ENCODE results near the gene APP.

The APP gene

GRCh38 chr21:25977068-25977611 is 193.4 kb downstream of the APP start:
- no peak for DNase-seq (ENCODE audit: low read depth)

GRCh38 chr21:25974964-25975363 is 195.6 kb downstream of the APP start:
- no peak for DNase-seq (ENCODE audit: low read depth)

- DNase-seq (ENCODE audit: low read depth): no peak
Measured at GRCh38 chr21:25970254-25970930, 200.2 kb downstream of the APP start.

GRCh38 chr21:25967901-25968438 is 202.6 kb downstream of the APP start:
- DNase-seq (ENCODE audit: low read depth): no peak

- DNase-seq (ENCODE audit: low read depth): no peak
Measured at GRCh38 chr21:25967181-25967900, 203.2 kb downstream of the APP start.

- DNase-seq (ENCODE audit: low read depth): no peak
Measured at GRCh38 chr21:25965951-25966707, 204.4 kb downstream of the APP start.

GRCh38 chr21:25964926-25965325 is 205.6 kb downstream of the APP start:
- DNase-seq (ENCODE audit: low read depth): no peak

GRCh38 chr21:25964015-25964414 is 206.6 kb downstream of the APP start:
- DNase-seq (ENCODE audit: low read depth): no peak

GRCh38 chr21:25963181-25963580 is 207.4 kb downstream of the APP start:
- DNase-seq (ENCODE audit: low read depth): no peak

GRCh38 chr21:25961042-25961441 is 209.5 kb downstream of the APP start:
- DNase-seq (ENCODE audit: low read depth): no peak

GRCh38 chr21:25960402-25960801 is 210.2 kb downstream of the APP start:
- no peak for DNase-seq (ENCODE audit: low read depth)

- no peak for DNase-seq (ENCODE audit: low read depth)
Measured at GRCh38 chr21:25959799-25960198, 210.8 kb downstream of the APP start.

GRCh38 chr21:25956993-25957714 is 213.4 kb downstream of the APP start:
- peak; percentile 73 for DNase-seq (ENCODE audit: low read depth)

- no peak for DNase-seq (ENCODE audit: low read depth)
Measured at GRCh38 chr21:25955646-25956045, 214.9 kb downstream of the APP start.

GRCh38 chr21:25953659-25954058 is 216.9 kb downstream of the APP start:
- DNase-seq (ENCODE audit: low read depth): no peak

GRCh38 chr21:25953196-25953595 is 217.4 kb downstream of the APP start:
- no peak for DNase-seq (ENCODE audit: low read depth)

GRCh38 chr21:25952306-25952705 is 218.3 kb downstream of the APP start:
- no peak for DNase-seq (ENCODE audit: low read depth)

GRCh38 chr21:25949701-25950100 is 220.9 kb downstream of the APP start:
- no peak for DNase-seq (ENCODE audit: low read depth)

- no peak for DNase-seq (ENCODE audit: low read depth)
Measured at GRCh38 chr21:25944672-25945213, 225.8 kb downstream of the APP start.

GRCh38 chr21:25944082-25944481 is 226.5 kb downstream of the APP start:
- DNase-seq (ENCODE audit: low read depth): no peak

GRCh38 chr21:25942135-25942534 is 228.4 kb downstream of the APP start:
- DNase-seq (ENCODE audit: low read depth): no peak

GRCh38 chr21:25939396-25939761 is 231.2 kb downstream of the APP start:
- DNase-seq (ENCODE audit: low read depth): no peak

Measured in stromal cell of bone marrow (primary cell).